ENCODE data around the gene TOM1L1.

The TOM1L1 gene

DNA sequence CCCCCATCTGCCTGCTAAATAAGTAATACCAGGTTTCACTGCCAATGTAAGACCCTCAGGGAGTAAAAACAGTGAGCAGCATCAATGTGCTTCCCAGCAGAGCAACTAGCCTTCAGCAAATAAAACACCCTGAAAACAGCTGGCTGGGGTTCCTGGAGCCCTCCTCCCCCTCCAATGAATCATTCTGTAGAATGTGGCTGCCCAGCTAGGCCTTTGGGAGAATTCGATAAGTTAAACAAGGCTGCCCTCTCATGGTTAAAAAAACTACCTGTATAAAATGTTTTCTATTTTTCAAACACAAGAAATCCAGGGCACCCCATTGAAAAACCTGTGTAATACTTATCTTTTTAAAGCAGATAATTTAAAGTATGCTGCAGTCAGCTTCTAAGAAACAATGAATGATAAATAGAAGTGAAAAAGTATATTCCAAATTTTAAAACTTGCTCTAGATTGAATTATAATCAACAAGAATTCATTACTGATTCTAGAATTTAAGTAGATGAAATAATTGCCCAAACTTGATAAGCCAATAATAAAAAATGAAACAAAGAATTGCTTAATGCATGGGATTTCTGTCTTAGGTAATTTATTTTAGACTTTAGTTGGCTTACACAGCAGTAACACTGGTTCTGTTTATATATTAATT, 9.4 kb upstream of the TOM1L1 start:
- no peak for TF ChIP-seq FOXP2 (optimal IDR thresholded peaks at IDR 0.05; ENCODE audit: borderline replicate concordance, extremely low read depth, extremely low read length, insufficient read depth)
- TF ChIP-seq TAF1 (IDR thresholded peaks at IDR 0.05; ENCODE audit: borderline replicate concordance, insufficient read depth, low read length): no peak
- TF ChIP-seq, protein P1, sequence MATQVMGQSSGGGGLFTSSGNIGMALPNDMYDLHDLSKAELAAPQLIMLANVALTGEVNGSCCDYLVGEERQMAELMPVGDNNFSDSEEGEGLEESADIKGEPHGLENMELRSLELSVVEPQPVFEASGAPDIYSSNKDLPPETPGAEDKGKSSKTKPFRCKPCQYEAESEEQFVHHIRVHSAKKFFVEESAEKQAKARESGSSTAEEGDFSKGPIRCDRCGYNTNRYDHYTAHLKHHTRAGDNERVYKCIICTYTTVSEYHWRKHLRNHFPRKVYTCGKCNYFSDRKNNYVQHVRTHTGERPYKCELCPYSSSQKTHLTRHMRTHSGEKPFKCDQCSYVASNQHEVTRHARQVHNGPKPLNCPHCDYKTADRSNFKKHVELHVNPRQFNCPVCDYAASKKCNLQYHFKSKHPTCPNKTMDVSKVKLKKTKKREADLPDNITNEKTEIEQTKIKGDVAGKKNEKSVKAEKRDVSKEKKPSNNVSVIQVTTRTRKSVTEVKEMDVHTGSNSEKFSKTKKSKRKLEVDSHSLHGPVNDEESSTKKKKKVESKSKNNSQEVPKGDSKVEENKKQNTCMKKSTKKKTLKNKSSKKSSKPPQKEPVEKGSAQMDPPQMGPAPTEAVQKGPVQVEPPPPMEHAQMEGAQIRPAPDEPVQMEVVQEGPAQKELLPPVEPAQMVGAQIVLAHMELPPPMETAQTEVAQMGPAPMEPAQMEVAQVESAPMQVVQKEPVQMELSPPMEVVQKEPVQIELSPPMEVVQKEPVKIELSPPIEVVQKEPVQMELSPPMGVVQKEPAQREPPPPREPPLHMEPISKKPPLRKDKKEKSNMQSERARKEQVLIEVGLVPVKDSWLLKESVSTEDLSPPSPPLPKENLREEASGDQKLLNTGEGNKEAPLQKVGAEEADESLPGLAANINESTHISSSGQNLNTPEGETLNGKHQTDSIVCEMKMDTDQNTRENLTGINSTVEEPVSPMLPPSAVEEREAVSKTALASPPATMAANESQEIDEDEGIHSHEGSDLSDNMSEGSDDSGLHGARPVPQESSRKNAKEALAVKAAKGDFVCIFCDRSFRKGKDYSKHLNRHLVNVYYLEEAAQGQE (IDR thresholded peaks at IDR 0.05; ENCODE audit: insufficient read depth in 1 of 2, low read depth in 2 of 2, low read length in 2 of 2): no peak
- TF ChIP-seq POLR2AphosphoS5 (IDR thresholded peaks at IDR 0.05; ENCODE audit: low read depth, low read length): no peak
- TF ChIP-seq SIN3A (IDR thresholded peaks at IDR 0.05; ENCODE audit: borderline replicate concordance, insufficient read depth, low read length): no peak

DNA sequence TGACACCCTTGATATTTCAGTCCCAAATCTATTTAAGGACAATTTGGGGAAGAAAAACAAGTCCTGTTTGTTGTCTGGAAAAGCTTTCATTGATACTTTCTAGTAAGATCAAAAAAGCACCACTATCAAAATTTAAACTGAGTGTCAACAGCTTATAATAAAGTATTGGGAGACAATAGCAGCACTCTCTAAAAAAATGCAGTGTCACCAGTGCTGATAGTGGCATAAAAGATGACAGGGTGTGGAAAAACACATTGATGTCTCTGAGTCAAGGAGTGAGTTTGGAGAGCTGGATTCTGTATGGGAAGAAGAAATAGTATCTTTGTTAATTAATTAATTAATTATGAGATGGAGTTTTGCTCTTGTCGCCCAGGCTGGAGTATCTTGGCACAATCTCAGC, 8.3 kb upstream of the TOM1L1 start:
- no peak for TF ChIP-seq SIN3A (IDR thresholded peaks at IDR 0.05; ENCODE audit: borderline replicate concordance, insufficient read depth, low read length)
- TF ChIP-seq, protein P1 (IDR thresholded peaks at IDR 0.05; ENCODE audit: insufficient read depth in 1 of 2, low read depth in 2 of 2, low read length in 2 of 2): no peak
- TF ChIP-seq FOXP2 (optimal IDR thresholded peaks at IDR 0.05; ENCODE audit: borderline replicate concordance, extremely low read depth, extremely low read length, insufficient read depth): no peak
- no peak for TF ChIP-seq TAF1 (IDR thresholded peaks at IDR 0.05; ENCODE audit: borderline replicate concordance, insufficient read depth, low read length)
- no peak for TF ChIP-seq POLR2AphosphoS5 (IDR thresholded peaks at IDR 0.05; ENCODE audit: low read depth, low read length)

DNA sequence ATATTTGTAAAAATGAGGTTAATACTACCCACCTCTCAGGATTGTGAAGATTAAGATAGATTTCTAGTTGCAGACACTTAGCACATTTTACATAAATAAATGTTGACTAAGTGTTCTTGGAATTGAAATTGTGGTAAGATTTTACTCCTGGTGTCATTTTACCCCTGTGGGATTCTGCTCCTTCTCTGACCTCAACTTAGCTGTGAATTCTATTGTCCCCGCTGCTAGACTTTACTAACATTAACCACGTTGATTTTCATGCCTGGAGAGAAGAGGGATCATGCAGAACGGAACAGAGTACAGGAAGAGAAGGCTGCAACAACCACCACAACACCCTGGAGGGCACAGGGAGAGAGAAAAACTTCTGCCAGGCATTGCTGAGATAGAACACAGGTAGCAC, 2.1 kb upstream of the TOM1L1 start:
- TF ChIP-seq SIN3A (IDR thresholded peaks at IDR 0.05; ENCODE audit: borderline replicate concordance, insufficient read depth, low read length): no peak
- TF ChIP-seq, protein P1 (IDR thresholded peaks at IDR 0.05; ENCODE audit: insufficient read depth in 1 of 2, low read depth in 2 of 2, low read length in 2 of 2): no peak
- no peak for TF ChIP-seq TAF1 (IDR thresholded peaks at IDR 0.05; ENCODE audit: borderline replicate concordance, insufficient read depth, low read length)
- no peak for TF ChIP-seq POLR2AphosphoS5 (IDR thresholded peaks at IDR 0.05; ENCODE audit: low read depth, low read length)
- TF ChIP-seq FOXP2 (optimal IDR thresholded peaks at IDR 0.05; ENCODE audit: borderline replicate concordance, extremely low read depth, extremely low read length, insufficient read depth): no peak

DNA sequence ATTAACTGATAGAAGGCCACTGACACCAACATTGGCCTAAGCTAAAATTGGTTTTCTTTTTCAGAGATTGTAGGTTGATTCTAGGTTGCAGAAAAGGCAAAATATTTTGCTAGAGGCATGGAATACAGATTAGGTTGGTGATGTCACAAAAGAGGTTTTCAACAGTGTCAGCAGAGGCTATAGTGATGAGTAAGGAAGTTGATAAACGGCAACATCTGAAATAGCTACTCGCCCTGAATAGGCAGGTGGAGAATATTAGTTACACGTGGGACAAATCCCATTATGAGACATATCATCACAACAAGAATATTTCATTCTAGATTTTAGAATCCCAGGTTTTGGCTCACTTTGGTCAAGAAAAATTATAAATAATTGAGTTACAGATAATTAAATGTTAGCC, 1.5 kb upstream of the TOM1L1 start:
- TF ChIP-seq POLR2AphosphoS5 (IDR thresholded peaks at IDR 0.05; ENCODE audit: low read depth, low read length) (no peak), FOXP2 (optimal IDR thresholded peaks at IDR 0.05; ENCODE audit: borderline replicate concordance, extremely low read depth, extremely low read length, insufficient read depth) (no peak), SIN3A (IDR thresholded peaks at IDR 0.05; ENCODE audit: borderline replicate concordance, insufficient read depth, low read length) (no peak), TAF1 (IDR thresholded peaks at IDR 0.05; ENCODE audit: borderline replicate concordance, insufficient read depth, low read length) (no peak)
- TF ChIP-seq, protein P1 (IDR thresholded peaks at IDR 0.05; ENCODE audit: insufficient read depth in 1 of 2, low read depth in 2 of 2, low read length in 2 of 2): no peak
